ENCODE results near the gene GXYLT2. TPM values are rescaled to one million over a fixed set of nuclear protein-coding genes. Genes with fewer than 3 reads are reported as not detected.
"Not testable (repeated sequence)": the region's sequence is repeated elsewhere in the genome, so short reads cannot be mapped to it uniquely, and the experiment has no call there.

Gene GXYLT2
- total RNA-seq, 1 donor = 0.27 TPM

DNA sequence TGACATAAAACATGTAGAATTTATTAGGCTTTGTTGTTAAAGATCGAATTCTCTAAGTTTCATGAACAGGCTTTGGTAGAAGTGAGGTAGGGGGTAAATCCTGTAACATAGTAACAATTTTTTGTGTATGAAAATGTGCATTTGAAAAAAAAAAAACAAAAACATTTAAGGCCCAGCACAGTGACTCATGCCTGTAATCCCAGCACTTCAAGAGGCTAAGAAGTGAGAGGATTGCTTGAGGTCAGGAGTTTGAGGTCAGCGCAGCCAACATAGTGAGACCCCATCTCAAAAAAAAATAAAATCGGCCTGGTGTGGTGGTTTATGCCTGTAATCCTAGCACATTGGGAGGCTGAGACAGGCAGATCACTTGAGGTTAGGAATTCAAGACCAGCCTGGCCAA, 81.9 kb downstream of the GXYLT2 start:
- no peak for DNase-seq (ENCODE audit: low read depth in 2 of 3, low spot score in 2 of 3)

DNA sequence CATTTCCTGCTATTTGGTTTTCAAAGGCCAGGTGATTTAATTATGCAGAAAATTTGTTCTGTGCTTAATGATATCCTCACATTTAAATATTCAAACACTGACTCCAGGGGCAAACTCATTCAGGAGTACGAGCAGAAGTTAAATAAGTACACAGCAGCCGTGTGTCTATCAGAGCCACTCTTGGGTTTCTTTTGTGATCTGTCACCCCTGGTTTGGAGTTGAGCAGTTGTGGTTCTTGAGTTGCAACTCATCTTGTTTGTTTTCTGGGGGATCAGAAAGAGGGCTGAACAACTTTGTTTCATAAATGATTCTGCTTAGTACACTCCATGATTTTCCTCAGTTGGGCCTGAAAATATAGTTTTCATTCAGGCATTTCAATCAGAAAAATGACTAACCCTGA, 83.1 kb downstream of the GXYLT2 start:
- no peak for DNase-seq (ENCODE audit: low read depth in 2 of 3, low spot score in 2 of 3)

DNA sequence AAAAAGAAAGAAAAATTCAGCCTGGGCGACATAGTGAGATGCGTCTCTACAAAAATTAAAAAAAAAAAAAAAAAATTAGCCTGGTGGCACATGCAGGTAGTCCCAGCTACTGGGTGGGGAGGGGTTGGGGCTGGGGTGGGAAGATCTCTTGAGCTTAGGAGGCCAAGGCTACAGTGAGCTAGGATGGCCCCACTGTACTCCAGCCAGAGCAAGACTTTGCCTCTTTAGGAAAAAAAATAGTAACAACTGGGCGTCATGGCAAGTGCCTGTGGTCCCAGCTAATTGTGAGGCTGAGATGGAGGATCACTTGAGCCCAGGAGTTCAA, 84.8 kb downstream of the GXYLT2 start:
- no peak for DNase-seq (ENCODE audit: low read depth in 2 of 3, low spot score in 2 of 3)

DNA sequence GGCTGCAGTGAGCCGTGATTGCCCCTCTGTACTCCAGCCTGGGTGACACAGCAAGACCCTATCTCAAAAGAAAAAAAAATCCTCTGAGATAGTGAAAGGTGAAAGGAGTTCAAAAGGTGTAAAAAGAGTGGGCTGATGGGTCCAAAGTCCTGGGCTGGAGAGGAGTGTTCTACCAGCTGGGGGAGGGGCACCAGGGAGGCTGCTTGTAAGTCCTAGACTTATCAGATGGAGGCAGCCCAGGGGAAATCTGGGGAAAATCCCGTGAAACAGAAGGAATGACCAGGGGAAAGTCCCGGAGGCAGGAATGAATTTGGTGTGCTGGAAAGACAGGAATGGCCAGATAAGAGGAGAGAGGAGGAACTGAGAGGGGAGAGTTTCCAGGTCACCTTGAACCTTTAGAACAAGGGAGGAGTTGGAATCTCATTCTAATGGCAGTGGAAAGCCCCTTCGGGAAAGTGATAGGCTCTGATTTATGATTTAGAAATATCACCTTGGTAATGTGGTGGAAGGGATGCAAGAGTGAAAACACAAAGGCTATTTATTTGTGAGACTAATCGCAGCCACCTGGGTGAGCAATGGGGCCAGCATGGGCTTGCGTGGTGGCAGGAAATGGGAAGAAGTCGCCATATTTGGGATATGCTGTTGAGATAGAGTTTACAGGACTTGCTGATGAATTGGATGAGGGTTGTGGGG, 85.3 kb downstream of the GXYLT2 start:
- no peak for DNase-seq (ENCODE audit: low read depth in 2 of 3, low spot score in 2 of 3)

DNA sequence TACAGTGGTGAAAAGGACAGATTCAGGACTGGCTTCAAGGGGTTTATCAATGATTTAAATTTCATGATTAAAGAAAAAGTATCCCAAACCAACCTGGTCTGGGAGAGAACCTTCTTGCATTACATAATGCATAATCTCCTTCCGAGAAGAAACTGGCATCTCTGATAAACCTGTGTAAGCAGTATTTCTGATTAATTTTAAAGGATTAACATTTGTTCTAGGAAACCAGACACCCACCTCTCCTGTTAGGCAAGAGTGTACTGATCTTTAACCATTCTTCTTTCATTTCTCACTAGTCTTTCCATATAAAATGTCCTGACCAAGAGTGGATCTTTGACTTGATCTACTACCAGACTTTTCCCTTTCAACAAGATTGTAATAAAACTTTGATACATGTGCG, 85.9 kb downstream of the GXYLT2 start:
- no peak for DNase-seq (ENCODE audit: low read depth in 2 of 3, low spot score in 2 of 3)

DNA sequence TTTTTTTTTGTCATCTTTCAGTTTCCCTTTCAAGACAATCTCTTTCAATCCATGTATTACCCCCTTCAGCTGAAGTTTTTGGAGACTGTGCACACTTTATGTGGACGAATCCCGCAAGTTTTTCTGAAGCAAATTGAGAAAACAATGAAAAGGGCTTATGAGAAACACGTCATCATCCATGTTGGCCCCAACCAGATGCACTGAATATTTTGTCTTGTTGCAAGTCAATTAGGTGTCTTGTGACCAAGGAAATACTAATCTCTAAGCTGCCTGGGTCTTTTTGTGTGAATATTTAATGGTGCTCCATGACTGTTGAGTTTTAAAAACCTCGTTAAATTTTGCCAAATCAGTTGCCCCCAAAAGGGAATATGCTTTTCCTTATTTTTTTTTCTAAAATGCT, 87.1 kb downstream of the GXYLT2 start:
- no peak for DNase-seq (ENCODE audit: low read depth in 2 of 3, low spot score in 2 of 3)

DNA sequence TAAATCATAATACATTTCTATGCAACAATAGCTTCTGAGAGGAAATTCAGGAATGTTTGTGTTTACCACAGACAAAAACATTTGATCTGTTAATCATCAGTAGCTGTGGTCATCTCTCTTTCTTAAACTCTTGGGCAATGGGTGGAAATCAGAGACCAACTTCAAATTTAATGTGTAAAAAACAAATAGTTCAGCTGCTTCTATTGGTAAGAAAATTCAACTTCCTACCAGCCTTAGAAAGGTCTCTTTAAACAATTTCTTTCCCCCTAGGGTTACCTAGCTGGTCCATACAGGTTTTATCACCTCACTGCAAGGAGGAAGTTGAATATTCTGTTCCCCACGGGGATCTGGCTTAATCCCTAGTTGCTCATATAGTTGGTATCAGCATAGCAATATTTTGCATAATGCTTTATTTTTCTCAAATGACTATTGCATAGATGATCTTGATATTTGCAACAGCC, 88.5 kb downstream of the GXYLT2 start:
- DNase-seq (ENCODE audit: low read depth in 2 of 3, low spot score in 2 of 3) = no peak

DNA sequence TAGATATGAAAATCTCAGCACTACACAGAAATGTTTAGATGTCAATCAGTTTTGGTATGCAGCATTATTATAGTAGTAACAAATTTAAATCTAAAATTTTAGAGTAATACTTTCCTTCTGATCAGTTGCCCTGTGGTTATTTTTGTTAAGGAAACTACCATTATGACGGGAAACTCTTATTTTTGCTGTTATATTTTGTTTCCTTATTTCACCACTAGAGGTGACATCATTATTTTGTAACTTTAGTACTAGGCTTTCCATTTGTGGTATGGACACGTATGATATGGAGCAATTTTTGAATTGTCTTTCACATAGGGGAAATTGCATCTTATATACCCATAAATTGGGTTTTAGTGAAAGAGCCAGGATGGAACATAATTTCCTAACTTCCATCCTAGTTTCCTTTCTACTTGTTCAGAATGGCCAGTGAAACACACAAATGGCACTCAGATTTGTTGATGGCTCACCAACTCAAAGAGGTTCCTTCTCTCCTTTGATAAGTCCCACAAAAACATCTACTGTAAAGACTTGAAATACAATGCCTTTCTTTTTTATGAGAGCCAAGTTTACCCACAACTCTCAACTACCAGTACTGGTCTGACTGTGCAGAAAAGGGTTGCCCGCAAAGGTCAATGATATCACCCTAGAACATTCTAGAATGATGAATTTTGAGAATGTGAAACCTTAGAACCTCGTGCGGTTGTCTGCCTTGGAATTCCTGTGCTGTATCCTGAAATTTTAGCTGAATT, 89.4 kb downstream of the GXYLT2 start:
- DNase-seq (ENCODE audit: low read depth in 2 of 3, low spot score in 2 of 3) = peak in 1 of 3 donors; percentile 27

DNA sequence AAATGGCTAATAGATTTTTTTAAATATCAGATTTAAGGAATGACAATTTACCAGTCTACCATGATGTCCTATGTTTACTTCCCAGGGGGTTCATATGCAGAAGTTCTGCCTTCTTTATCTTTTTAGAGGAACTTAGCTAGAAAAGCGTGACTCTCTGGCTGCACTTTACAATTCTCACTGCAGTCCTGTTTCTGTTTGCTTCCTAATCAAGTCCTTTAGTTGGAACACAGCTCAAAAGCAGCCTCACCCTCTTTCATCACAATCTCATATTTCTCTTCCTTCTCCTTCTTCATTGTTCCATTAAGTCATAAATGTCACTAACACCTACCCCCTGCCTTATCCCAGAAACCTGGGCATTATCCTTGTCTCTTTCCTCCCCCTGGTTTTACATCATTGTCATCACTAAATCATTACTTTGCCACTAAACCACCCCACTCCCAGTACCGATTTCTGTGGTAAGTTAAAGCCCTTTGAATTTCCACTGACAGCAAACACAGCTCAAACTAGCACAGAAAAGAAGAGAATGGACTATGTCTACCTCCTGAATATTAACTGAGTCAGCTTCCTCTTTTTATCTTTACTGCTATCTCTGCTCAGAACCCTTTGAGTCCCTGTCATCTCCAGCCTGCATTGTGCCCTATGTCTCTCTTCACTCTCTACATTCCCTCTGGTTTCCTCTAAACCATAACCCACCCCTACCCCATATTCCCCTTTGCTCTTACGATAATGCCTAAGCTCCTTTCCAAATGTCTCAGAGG, 94.9 kb downstream of the GXYLT2 start:
- no peak for DNase-seq (ENCODE audit: low read depth in 2 of 3, low spot score in 2 of 3)

DNA sequence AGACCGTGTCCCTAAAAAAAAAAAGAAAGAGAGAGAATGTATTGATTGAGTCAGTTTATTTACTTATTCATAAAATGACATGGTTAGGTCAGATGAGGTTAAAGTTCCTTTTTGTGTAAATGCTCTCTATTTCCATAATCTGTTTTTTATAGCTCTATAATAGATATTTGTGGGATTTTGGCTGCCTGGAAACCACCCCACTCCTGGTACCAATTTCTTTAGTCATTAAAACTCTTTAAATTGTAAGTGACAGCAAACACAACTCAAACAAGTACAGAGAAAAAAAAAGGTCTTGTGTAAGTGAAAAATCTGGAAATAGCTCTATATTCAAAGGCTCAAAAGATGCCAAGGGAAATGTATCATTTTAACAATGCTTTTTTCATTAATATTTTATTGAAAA, 97.7 kb downstream of the GXYLT2 start:
- no peak for DNase-seq (ENCODE audit: low read depth in 2 of 3, low spot score in 2 of 3)

DNA sequence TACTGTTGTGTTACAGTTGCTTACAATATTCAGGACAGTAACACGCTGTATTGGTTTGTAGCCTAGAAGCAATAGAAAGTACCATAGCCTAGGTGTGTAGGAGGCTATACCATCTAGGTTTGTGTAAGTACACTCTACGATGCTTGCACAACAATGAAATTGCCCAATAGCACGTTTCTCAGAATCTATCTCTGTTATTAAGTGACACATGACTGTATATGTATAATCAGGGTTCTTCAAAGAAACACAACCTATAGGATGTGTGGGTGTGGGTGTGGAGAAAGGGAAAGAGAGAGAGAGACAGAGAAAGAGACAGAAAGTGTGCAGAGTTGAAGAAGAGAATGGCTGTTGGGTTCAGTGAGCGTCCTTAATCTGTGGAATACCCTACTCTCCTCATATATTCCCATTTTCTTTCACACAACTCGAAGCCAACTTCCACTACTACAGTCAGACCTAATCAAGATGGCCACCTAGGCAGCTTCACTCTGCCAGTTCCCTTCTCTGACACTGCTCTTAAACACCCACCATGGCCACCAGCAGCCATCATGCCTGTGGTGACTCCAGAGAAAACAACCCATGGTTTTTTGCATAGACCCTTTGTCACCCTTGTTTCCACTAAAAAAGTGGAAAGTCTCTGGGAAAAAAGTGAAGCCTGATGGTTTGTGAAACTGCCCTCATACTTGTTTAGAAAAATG, 103.0 kb downstream of the GXYLT2 start:
- DNase-seq (ENCODE audit: low read depth in 2 of 3, low spot score in 2 of 3) = no peak

DNA sequence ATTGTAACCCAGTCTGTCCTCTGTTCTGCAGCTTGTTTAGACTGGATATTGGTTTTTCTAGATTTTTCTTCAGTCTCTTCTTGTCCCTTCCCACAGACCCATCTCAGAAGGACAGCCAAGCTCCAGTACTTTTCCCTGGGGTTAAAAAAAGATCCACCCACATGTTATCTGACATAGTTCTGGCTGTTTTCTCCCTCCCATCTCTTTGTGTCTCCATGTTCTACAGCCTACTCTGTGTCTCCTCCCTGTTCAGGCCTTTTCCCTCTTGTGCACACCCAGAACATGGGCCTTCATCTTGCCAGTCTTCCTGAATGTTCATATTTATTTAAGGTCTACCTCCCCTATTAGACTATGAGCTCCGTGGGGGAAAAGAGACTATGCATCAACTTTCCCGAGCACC, 103.7 kb downstream of the GXYLT2 start:
- DNase-seq (ENCODE audit: low read depth in 2 of 3, low spot score in 2 of 3) = no peak

DNA sequence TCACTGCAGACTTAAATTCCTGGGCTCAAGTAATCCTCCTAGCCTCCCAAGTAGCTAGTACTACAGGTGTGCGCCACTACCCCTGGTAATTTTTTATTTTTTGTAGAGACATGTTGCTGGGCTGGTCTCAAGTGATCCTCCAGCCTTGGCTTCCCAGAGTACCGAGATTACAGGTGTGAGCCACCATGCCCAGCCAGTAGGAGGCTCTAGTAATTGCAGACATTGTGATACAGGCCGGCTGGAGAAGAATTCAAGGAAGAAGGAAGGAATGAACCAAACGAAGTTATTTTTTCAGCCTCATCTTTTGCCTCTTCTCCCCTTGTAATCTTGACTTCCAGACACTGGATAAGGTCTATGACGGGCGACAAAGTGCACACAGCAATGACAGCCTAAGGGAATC, 105.5 kb downstream of the GXYLT2 start:
- DNase-seq (ENCODE audit: low read depth in 2 of 3, low spot score in 2 of 3) = no peak

DNA sequence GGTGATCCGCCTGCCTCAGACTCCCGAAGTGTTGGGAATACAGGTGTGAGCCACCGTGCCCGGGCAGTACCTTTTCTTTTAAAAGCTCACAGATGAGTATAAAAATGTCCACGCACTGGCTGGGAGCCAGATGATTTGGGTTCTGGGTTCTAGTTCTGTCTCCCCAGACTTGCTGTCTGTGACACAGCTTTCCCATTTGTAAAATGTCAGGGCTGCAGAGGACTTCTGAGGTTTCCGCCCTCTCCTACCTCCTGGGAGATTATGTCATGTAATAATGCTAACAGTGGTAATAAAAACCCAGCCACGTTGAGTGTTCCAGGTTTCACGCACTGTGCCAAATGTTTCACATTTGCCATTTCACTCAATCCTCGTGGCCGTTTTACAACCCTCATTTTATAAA, 107.5 kb downstream of the GXYLT2 start:
- no peak for DNase-seq (ENCODE audit: low read depth in 2 of 3, low spot score in 2 of 3)

DNA sequence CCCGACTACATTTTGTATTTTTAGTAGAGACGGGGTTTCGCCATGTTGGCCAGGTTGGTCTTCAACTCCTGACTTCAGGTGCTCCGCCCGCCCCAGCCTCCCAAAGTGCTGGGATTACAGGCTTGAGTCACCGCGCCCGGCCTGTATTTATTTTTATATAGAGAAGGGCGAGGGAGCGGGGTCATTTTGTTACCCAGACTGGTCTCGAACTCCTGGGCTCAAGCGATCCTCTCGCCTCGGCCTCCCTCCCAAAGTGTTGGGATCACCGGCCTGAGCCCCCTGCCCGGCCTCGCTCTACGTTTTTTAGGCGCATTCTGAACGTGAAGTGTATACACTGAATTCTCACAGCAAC, 108.3 kb downstream of the GXYLT2 start:
- no peak for DNase-seq (ENCODE audit: low read depth in 2 of 3, low spot score in 2 of 3)

DNA sequence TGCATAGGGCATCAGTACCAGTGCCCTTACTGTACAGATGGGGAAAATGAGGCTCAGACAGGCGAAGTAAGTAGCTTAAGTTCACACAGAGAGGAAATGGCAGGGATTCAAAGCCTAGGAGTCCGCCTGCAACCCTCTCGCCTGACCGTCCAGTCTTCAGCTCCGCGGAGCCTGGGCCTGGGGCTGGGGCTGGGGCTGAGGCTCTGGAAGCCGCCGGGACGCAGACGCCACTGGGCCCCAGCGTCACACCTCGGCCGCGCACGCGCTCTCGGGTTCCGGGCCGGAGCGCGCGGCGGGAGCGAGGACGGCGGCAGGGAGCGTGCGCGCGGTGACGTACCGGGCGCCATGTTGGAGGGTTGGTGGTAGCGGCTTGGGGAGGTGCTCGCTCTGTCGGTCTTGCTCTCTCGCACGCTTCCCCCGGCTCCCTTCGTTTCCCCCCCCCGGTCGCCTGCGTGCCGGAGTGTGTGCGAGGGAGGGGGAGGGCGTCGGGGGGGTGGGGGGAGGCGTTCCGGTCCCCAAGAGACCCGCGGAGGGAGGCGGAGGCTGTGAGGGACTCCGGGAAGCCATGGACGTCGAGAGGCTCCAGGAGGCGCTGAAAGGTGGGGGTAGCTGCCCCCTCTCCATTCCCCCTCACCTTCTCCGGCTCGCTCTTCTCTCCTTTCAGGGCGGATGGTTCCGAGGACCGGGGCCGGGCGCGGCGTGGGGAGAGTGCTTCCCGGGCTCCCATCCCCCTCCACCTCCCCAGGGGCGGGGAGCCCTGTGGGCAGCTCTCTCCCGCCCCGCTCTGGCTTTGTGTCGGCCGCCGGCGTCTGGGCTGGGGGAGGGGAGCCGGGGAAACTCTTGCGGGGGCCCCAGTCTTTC, 108.9 kb downstream of the GXYLT2 start, which contains the start of gene PPP4R2:
Gene PPP4R2 (plus strand): TSS at position 339 of the 861 bp plus-strand sequence. CDS start 227 bp downstream, at position 566.
- peak; percentile 87 to 93 (median 91) for DNase-seq (ENCODE audit: low read depth in 2 of 3, low spot score in 2 of 3)

DNA sequence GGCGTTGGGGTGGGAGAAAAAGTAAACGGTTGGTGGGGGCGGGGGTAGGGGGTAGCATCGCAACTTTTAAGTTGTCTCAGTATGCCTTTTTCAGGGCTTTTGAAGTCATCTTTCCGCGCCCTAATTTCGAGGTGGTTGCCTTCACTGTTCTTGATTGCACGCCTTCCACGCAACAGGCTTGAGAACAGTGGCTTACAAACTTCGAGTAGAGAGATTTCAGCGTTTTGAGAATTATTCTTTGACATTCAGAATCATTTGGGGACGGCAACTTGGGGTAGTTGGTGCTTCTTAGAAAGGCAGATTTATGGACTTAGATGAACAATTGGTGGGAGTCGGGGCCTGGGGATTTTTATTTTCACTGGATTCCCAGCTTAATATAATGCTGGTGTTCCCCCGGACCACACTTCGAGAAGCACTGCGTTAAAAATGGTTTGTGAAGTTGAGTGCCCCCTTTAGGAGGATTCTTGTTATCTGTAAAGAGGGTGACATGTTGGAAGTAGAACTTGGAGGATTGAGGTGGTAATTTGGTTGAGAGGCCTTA, 109.6 kb downstream of the GXYLT2 start:
- peak; percentile 17 to 69 (median 55) for DNase-seq (ENCODE audit: low read depth in 2 of 3, low spot score in 2 of 3)

DNA sequence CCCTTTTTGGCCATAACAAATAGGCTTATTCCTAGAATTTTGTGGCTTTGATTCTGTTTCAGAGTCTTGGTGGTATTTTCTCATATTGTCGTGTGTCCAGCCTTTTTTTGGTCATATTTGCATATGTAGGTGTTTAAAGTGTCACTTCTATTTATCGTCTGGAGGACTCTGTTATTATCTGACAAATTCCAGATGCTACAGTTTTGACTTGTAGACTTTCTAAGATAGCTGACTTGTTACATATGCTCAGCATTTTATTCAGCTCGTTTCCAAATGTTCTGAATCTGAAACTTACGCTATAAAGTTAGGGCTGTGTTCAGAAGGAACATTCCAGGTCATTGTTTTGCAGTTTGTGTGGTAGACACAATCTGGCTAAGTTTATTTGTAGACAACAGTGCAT, 110.6 kb downstream of the GXYLT2 start:
- no peak for DNase-seq (ENCODE audit: low read depth in 2 of 3, low spot score in 2 of 3)

DNA sequence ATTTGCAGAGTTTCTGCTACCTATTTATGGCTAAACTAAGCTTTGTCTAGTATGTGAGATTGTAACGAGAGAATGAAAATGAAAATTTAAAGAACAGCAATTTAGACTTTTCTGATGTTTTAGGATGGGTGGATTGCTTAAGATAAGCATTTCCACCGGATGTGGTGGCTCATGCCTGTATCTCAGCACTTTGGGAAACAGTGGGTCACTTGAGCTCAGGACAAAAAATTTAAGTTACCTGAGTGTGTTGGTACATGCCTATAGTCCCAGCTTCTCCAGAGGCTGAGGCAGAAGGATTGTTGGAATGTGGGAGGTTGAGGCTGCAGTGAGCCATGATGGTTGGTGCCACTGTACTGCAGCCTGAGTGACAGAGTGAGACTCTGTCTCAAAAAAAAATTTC, 112.1 kb downstream of the GXYLT2 start:
- no peak for DNase-seq (ENCODE audit: low read depth in 2 of 3, low spot score in 2 of 3)

DNA sequence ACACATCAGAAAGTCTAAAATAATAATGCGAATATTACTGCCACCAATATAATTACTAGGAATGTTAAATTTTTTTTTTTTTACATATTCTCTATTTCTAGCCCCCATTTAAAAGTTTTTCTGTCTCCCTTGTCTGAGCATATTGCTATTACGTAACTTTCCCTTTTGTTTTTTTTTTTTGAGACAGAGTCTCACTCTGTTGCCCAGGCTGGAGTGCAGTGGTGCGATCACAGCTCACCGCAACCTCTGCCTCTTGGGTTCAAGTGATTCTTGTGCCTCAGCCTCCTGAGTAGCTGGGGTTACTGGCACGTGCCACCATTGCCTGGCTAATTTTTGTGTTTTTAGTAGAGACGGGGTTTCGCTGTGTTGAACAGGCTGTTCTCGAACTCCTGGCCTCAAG, 115.2 kb downstream of the GXYLT2 start:
- not testable (repeated sequence) for DNase-seq (ENCODE audit: low read depth in 2 of 3, low spot score in 2 of 3)
